T-cell (primary cell): ENCODE measurements around the gene SRPK1. TPM values are rescaled to one million over a fixed set of nuclear protein-coding genes. Genes with fewer than 3 reads are reported as not detected.
A peak's percentile ranks its signal among the peaks of the same experiment; 100 is the strongest.

Source experiments
- ATAC-seq, 4 experiments: fragments of 200-7000 bp in 3 of 4; fragments of 150-1000 bp in 1 of 4; cut with Tn5 transposase; replicated peaks in 1 of 4; 1 replicate in 3 of 4; 2 replicates in 1 of 4; pipeline ENCODE4 v1.10.0; 2021; ENCODE audit warnings: moderate library complexity in 3 of 4, mild to moderate bottlenecking in 2 of 4, moderate number of reproducible peaks in 1 of 4
- CTCF ChIA-PET, 2 donors: fragments of 300-600 bp; sonication (Branson Sonifier 250); formaldehyde crosslinking; loops; one replicate each; lab custom pipeline; 2022; ENCODE audit warnings: antibody characterized with exemption in 2 of 2; lab: Charles Lee
- POLR2A ChIA-PET, 2 donors: fragments of 300-600 bp; sonication (Branson Sonifier 250); formaldehyde crosslinking; loops; one replicate each; lab custom pipeline; 2022; ENCODE audit warnings: antibody characterized with exemption in 2 of 2; lab: Charles Lee
- DNase-seq, 35 experiments: peaks; one replicate each; pipeline versions ENCODE4 v3.0.0 to v3.0.0-alpha.2; 2013 to 2023
- H3K27ac ChIP-seq: one replicate; pipeline ENCODE4 v1.5.1; 2013; ENCODE audit warnings: low read length
- H3K27me3 ChIP-seq, 2 experiments: replicated peaks in 1 of 2; 1 replicate in 1 of 2; 2 replicates in 1 of 2; pipeline versions ENCODE4 v1.6.1 to v1.7.0; 2013; ENCODE audit warnings: low read length in 1 of 2, mixed read lengths in 1 of 2; ENCODE audit not compliant: control insufficient read depth in 2 of 2, insufficient read depth in 2 of 2; ENCODE audit errors: extremely low read depth in 1 of 2
- H3K36me3 ChIP-seq, 2 donors: 1 replicate in 1 of 2; 2 replicates in 1 of 2; pipeline versions ENCODE4 v1.6.1 to v1.7.0; 2013; ENCODE audit warnings: low read length in 1 of 2; ENCODE audit not compliant: control insufficient read depth in 2 of 2, insufficient read depth in 1 of 2; ENCODE audit errors: extremely low read depth in 1 of 2
- H3K4me1 ChIP-seq, 2 experiments: 1 replicate in 1 of 2; 2 replicates in 1 of 2; pipeline versions ENCODE4 v1.6.1 to v1.7.0; 2013; ENCODE audit warnings: low read length in 2 of 2, mixed read lengths in 1 of 2; ENCODE audit not compliant: insufficient read depth in 2 of 2, control insufficient read depth in 1 of 2; ENCODE audit errors: extremely low read depth in 1 of 2
- H3K4me3 ChIP-seq, 2 donors: 1 replicate in 1 of 2; 2 replicates in 1 of 2; pipeline versions ENCODE4 v1.5.1 to v1.7.0; 2013; ENCODE audit warnings: mild to moderate bottlenecking in 2 of 2, low read length in 1 of 2, moderate library complexity in 1 of 2; ENCODE audit not compliant: control insufficient read depth in 1 of 2; ENCODE audit errors: extremely low read depth in 1 of 2
- H3K9me3 ChIP-seq: 2 replicates; pipeline ENCODE4 v1.7.0; 2013
- H3K27ac Mint-ChIP-seq, 2 donors: one replicate each; pipeline ENCODE4 v1.8.0; 2020 to 2021; ENCODE audit warnings: mild to moderate bottlenecking in 2 of 2, mixed read lengths in 2 of 2
- H3K27me3 Mint-ChIP-seq, 2 donors: one replicate each; pipeline ENCODE4 v1.8.0; 2021 to 2022; ENCODE audit warnings: mixed read lengths in 2 of 2
- H3K36me3 Mint-ChIP-seq: one replicate; pipeline ENCODE4 v1.8.0; 2021; ENCODE audit warnings: mixed read lengths
- H3K4me1 Mint-ChIP-seq, 3 donors: one replicate each; pipeline ENCODE4 v1.8.0; 2020 to 2022; ENCODE audit warnings: mixed read lengths in 3 of 3, mild to moderate bottlenecking in 1 of 3
- H3K4me3 Mint-ChIP-seq, 3 donors: one replicate each; pipeline ENCODE4 v1.8.0; 2020 to 2022; ENCODE audit warnings: mild to moderate bottlenecking in 3 of 3, mixed read lengths in 3 of 3, moderate library complexity in 3 of 3
- H3K9me3 Mint-ChIP-seq, 3 donors: one replicate each; pipeline ENCODE4 v1.8.0; 2020 to 2022; ENCODE audit warnings: mixed read lengths in 3 of 3
- WGBS: methylation state at CpG from one replicate; pipeline ENCODE4 v1.1.5; 2013; ENCODE audit warnings: missing lambda C conversion rate; ENCODE audit not compliant: insufficient coverage; 5-methylcytosine and 5-hydroxymethylcytosine counted together
- total RNA-seq, 35 experiments: library from RNA in 6 of 35; stranded (reverse) in 6 of 35; fragments of 120-200 nt in 1 of 35; gene quantifications; one replicate each; pipeline versions ENCODE4 v1.2.1 to v1.2.4 and lab custom pipeline; 2013 to 2026

Gene SRPK1
- total RNA-seq, 5 donors from 2014 or later (not counting 1 experiment from before 2014, with no cell fraction given) = 37.2 to 45.8 (median 40.9) TPM

- H3K27me3 Mint-ChIP-seq = no peaks in the 10 kb centered on the region
These were observed 5.8 kb upstream of the SRPK1 start for GRCh38 chr6:35926509-35927215.

GRCh38 chr6:35925961-35926360 is 5.1 kb upstream of the SRPK1 start:
- no peak overlapping the region for H3K4me3 Mint-ChIP-seq
- CTCF ChIA-PET = no interaction called here
- H3K27me3 ChIP-seq = no peaks in the 10 kb centered on the region

More at GRCh38 chr6:35926509-35927215, 5.8 kb upstream of the SRPK1 start:
- Histone ChIP-seq H3K9me3 (no peaks in the 10 kb centered on the region), H3K27ac (no peak overlapping the region), H3K4me1 (peaks cover under 1 to 2% of the 10 kb centered on the region in 2 experiments), H3K4me3 (no peak overlapping the region), H3K36me3 (no peaks in the 10 kb centered on the region), H3K27me3 (no peaks in the 10 kb centered on the region)
- no CpG with 5 or more reads among the region's 2 CpGs for WGBS
- Mint-ChIP-seq H3K4me3 (no peak overlapping the region), H3K4me1 (peaks cover 4 to 10% (median 8%) of the 10 kb centered on the region in 3 donors), H3K9me3 (no peaks in the 10 kb centered on the region), H3K27ac (no peak overlapping the region), H3K36me3 (no peaks in the 10 kb centered on the region)
- no peak for ATAC-seq
- no peak for DNase-seq
- CTCF ChIA-PET = interaction anchor here in 1 of 2 donors (0.5 kb wide), 1 partner anchor 361 kb away, joined by 3 read pairs; no protein-coding TSS in a partner anchor
- POLR2A ChIA-PET = no interaction called here

GRCh38 chr6:35924146-35924545 is 3.2 kb upstream of the SRPK1 start:
- H3K27me3 ChIP-seq = no peaks in the 10 kb centered on the region
- no peak overlapping the region for H3K4me3 Mint-ChIP-seq
- no peak overlapping the region for H3K27ac ChIP-seq
- H3K4me1 Mint-ChIP-seq = peaks cover 13 to 29% (median 18%) of the 10 kb centered on the region in 3 donors
- H3K27me3 Mint-ChIP-seq = no peaks in the 10 kb centered on the region
- H3K4me1 ChIP-seq = peaks cover 10 to 13% of the 10 kb centered on the region in 2 experiments
- DNase-seq (no peak), ATAC-seq (no peak)
- H3K27ac Mint-ChIP-seq = no peak overlapping the region
- H3K9me3 Mint-ChIP-seq = no peaks in the 10 kb centered on the region
- H3K9me3 ChIP-seq = no peaks in the 10 kb centered on the region
- ChIA-PET POLR2A (interaction anchor here (0.5 to 0.8 kb wide), 2 partner anchors 317 to 1902 kb away, joined by 3 read pairs; no protein-coding TSS in a partner anchor), CTCF (no interaction called here)
- WGBS = 100% methylated on average over 1 of the region's 1 CpG
- no peaks in the 10 kb centered on the region for H3K36me3 Mint-ChIP-seq
- no peaks in the 10 kb centered on the region for H3K36me3 ChIP-seq
- no peak overlapping the region for H3K4me3 ChIP-seq

More at GRCh38 chr6:35925961-35926360, 5.1 kb upstream of the SRPK1 start:
- H3K9me3 Mint-ChIP-seq = no peaks in the 10 kb centered on the region
- H3K27me3 Mint-ChIP-seq = no peaks in the 10 kb centered on the region
- H3K4me1 Mint-ChIP-seq = peaks cover 7 to 17% (median 13%) of the 10 kb centered on the region in 3 donors
- no peaks in the 10 kb centered on the region for H3K36me3 Mint-ChIP-seq
- WGBS = 94% methylated on average over 2 of the region's 3 CpGs
- ATAC-seq (no peak), DNase-seq (no peak)
- peaks cover 3 to 5% of the 10 kb centered on the region in 2 experiments for H3K4me1 ChIP-seq
- H3K9me3 ChIP-seq = no peaks in the 10 kb centered on the region
- H3K27ac ChIP-seq = no peak overlapping the region
- no peaks in the 10 kb centered on the region for H3K36me3 ChIP-seq
- H3K4me3 ChIP-seq = no peak overlapping the region
- H3K27ac Mint-ChIP-seq = no peak overlapping the region
- POLR2A ChIA-PET = interaction anchor here in 1 of 2 donors (0.7 kb wide), 1 partner anchor 18 kb away, joined by 5 read pairs; no protein-coding TSS in a partner anchor

- Histone ChIP-seq H3K4me1 (peaks cover 16 to 18% of the 10 kb centered on the region in 2 experiments), H3K9me3 (no peaks in the 10 kb centered on the region), H3K36me3 (no peaks in the 10 kb centered on the region), H3K27me3 (no peaks in the 10 kb centered on the region), H3K27ac (no peak overlapping the region), H3K4me3 (no peak overlapping the region)
- ChIA-PET CTCF (interaction anchor here in 1 of 2 donors (0.6 kb wide), 1 partner anchor 562 kb away, joined by 7 read pairs; no protein-coding TSS in a partner anchor), POLR2A (no interaction called here)
- WGBS = 100% methylated on average over 1 of the region's 5 CpGs
- H3K4me3 Mint-ChIP-seq = peak overlapping the region; percentile 84 to 97 (median 89)
- H3K27ac Mint-ChIP-seq = peak overlapping the region in 1 of 2 donors; percentile 34
- no peaks in the 10 kb centered on the region for H3K27me3 Mint-ChIP-seq
- ATAC-seq (no peak), DNase-seq (no peak)
- peaks cover 4% of the 10 kb centered on the region for H3K36me3 Mint-ChIP-seq
- no peaks in the 10 kb centered on the region for H3K9me3 Mint-ChIP-seq
- H3K4me1 Mint-ChIP-seq = peaks cover 32 to 46% (median 37%) of the 10 kb centered on the region in 3 donors
These were observed 1.2 kb upstream of the SRPK1 start for GRCh38 chr6:35922139-35922554.

- H3K4me3 Mint-ChIP-seq = peak overlapping the region; percentile 89 to 97 (median 90)
- Histone ChIP-seq H3K9me3 (no peaks in the 10 kb centered on the region), H3K4me3 (peak overlapping the region; percentile 53 to 62), H3K4me1 (peaks cover 16 to 18% of the 10 kb centered on the region in 2 experiments), H3K27me3 (no peaks in the 10 kb centered on the region), H3K36me3 (no peaks in the 10 kb centered on the region), H3K27ac (peak overlapping the region; percentile 55)
- peaks cover 37 to 51% (median 44%) of the 10 kb centered on the region in 3 donors for H3K4me1 Mint-ChIP-seq
- ChIA-PET POLR2A (no interaction called here), CTCF (no interaction called here)
- DNase-seq (peak in 32 of 35 experiments; percentile 2 to 73 (median 20)), ATAC-seq (peak; percentile 57 to 74 (median 62))
- H3K27ac Mint-ChIP-seq = peak overlapping the region; percentile 85 to 88
- 0% methylated on average over 37 of the region's 50 CpGs for whole genome bisulfite sequencing
- H3K27me3 Mint-ChIP-seq = no peaks in the 10 kb centered on the region
- no peaks in the 10 kb centered on the region for H3K9me3 Mint-ChIP-seq
- H3K36me3 Mint-ChIP-seq = peaks cover 8% of the 10 kb centered on the region
These were observed 809 bp downstream of the SRPK1 start for GRCh38 chr6:35919827-35920751.
